Activated T-cell treated with anti-CD3 and anti-CD28 coated beads, Interleukin-2, amount 50 U/mL, for 1 hour (primary cell): ENCODE data around the gene TIMM22.
"Not testable (repeated sequence)": the region's sequence is repeated elsewhere in the genome, so short reads cannot be mapped to it uniquely, and the experiment has no call there.

Experiments used
- DNase-seq: peaks from one replicate; pipeline ENCODE4 v3.0.0-alpha.2; 2020

TIMM22 gene

DNA sequence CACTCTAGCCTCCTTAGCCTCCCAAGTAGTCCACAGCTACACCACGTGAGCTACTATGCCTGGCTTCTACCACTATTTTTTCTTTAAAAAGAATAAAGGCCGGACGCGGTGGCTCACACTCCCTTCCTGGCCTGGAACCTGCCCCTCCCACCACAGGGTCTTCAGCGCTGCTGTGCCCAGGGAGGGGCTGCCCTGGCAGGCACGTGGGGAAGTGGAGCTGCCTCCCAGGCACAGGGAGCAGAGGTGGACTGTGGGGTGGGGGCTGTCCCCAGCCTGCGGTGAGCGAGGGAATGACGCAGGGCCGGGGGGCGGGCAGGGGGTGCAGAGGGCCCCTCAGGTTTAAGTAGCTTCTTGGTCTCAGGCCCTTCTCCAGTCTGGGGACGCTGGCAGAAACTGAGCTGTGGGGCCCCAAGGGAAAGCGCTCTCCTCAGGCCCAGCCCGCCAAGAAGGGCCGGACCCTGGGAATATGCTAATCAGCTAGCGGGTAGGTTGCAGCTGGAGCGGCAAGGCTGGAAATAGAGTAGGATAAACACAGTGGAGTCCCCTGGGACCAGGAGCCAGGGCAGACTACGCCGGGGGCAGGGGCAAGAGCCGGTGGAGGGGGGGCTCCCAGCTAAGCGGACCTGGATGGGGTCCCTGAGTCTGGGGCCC is 46.8 kb downstream of the TIMM22 start:
- no peak for DNase-seq

- not testable (repeated sequence) for DNase-seq
These were observed 47.6 kb downstream of the TIMM22 start for GRCh38 chr17:1044387-1045009.

- no peak for DNase-seq
These were observed 48.5 kb downstream of the TIMM22 start for GRCh38 chr17:1045456-1045855.

- no peak for DNase-seq
These were observed 50.4 kb downstream of the TIMM22 start for GRCh38 chr17:1047177-1047878.

- no peak for DNase-seq
These were observed 51.0 kb downstream of the TIMM22 start for GRCh38 chr17:1047879-1048470.

GRCh38 chr17:1048516-1049115 is 51.7 kb downstream of the TIMM22 start:
- DNase-seq, result not testable (repeated sequence)

- DNase-seq, result no peak
These were observed 52.7 kb downstream of the TIMM22 start for GRCh38 chr17:1049446-1050225.

- DNase-seq, result no peak
These were observed 53.5 kb downstream of the TIMM22 start for GRCh38 chr17:1050246-1050995.

- no peak for DNase-seq
These were observed 54.3 kb downstream of the TIMM22 start for GRCh38 chr17:1050996-1051925.
